ENCODE results near the gene FMN1. TPM values are rescaled to one million over a fixed set of nuclear protein-coding genes. Genes with fewer than 3 reads are reported as not detected.

Gene FMN1
- polyA plus RNA-seq, 2 of the 4 experiments (the other 2 are of a cell fraction), result 0.53 to 2.2 TPM

DNA sequence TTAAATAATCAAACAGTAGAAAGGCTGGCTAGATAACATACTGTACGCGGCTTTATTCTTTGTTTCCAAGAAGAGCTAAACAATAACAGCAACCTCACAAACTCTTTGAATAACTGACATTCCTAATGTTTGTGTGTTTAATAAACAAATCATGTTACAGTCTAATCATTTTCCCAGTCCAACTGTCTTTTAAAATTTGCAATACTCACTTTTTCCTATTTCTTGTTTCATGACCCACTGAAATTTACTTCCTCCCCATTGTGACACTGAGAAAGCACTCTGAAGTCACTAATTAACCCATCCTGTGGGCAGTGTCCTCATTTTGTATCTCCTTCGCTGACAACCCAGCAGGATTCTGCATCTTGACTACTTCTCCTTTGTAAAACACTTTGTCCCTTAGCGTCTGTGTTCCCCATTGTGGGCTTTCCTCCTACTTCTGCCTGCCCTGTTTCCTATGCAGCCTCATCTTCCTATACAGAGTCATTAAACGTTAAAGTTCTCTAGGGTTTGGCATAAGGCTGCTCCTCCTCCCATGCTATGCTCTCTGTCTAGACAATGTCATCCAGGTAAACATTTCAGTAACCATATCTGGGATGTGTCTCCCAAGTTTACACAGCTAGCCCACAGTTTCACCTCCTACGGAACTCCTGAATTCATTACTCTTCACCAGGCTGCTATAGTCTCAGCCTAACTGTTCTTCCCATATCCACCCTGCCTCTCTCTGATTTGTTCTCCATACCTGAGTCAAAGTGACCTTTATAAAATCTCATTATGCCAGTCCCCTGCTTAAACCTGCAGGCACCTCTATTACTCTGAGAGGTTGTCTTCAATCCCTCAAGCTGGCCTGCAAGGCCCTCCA is 327.8 kb downstream of the FMN1 start (continued):
- no peak for TF ChIP-seq MYC (IDR thresholded peaks at IDR 0.05; ENCODE audit: borderline replicate concordance, low read length)
- TF ChIP-seq GATA3 (IDR thresholded peaks at IDR 0.05; ENCODE audit: borderline replicate concordance), result no peak
- TF ChIP-seq HOXB13 (CRISPR knock-in tag; IDR thresholded peaks at IDR 0.05; ENCODE audit: low read depth), result no peak
- TF ChIP-seq HOXA7 (CRISPR knock-in tag; IDR thresholded peaks at IDR 0.05), result peak; percentile 81; the same call in 1 of the 2 replicates
- no peak for TF ChIP-seq ESRRA (IDR thresholded peaks at IDR 0.05; ENCODE audit: borderline replicate concordance, low read length)

DNA sequence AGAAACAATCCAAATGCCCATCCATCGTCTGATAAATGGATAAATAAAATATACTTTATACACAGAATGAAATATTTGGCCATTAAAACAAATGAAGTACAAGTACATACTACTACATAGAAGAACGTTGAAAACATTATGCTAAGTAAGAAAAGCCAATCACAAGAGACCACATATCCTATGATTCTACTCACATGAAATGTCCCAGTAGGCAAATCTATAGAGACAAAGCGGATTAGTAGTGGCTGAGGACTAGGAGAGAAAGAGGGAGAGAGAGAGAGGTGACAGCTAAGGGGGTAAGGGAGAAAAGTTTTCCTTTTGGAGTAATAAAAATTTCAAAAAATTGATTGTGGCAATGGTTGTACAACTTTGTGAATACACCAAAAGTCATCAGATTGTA is 329.7 kb downstream of the FMN1 start:
- no peak for DNase-seq (ENCODE audit: low read depth in 1 of 2, low spot score in 1 of 2)
- H3K9me3 ChIP-seq, result no peaks in the 10 kb centered on the region
- no peak overlapping the region for H3K4me3 ChIP-seq
- WGBS (ENCODE audit: missing lambda C conversion rate), result 76% methylated on average over 3 of the region's 3 CpGs
- H3K27ac ChIP-seq, result peak overlapping the region; percentile 56 to 89; a peak in 5 of 6 replicates
- FAIRE-seq, result no peak
- H3K4me2 ChIP-seq, result no peak overlapping the region; the same call in 2 of the 3 replicates
- ChIA-PET CTCF (interaction anchor here (1.0 to 2.3 kb wide), 7 partner anchors 8 to 268 kb away, joined by 3 to 7 read pairs (median 5); no protein-coding TSS in a partner anchor), POLR2A (no interaction called here)
- H3K4me1 ChIP-seq, result peaks cover 45% of the 10 kb centered on the region
- ATAC-seq, result no peak
- TF ChIP-seq HOXB13 (CRISPR knock-in tag; IDR thresholded peaks at IDR 0.05; ENCODE audit: low read depth), result no peak
- TF ChIP-seq NPAS2 (CRISPR knock-in tag; IDR thresholded peaks at IDR 0.05; ENCODE audit: borderline replicate concordance), result no peak
- TF ChIP-seq KDM5A (IDR thresholded peaks at IDR 0.05), result no peak
- no peak for TF ChIP-seq EHF (CRISPR knock-in tag; IDR thresholded peaks at IDR 0.05)
- TF ChIP-seq POLR2A (IDR thresholded peaks at IDR 0.05; ENCODE audit: low read length), result no peak
- no peak for TF ChIP-seq CEBPB (IDR thresholded peaks at IDR 0.05)
- TF ChIP-seq FOXS1 (CRISPR knock-in tag; IDR thresholded peaks at IDR 0.05), result no peak
- no peak for TF ChIP-seq JUN (IDR thresholded peaks at IDR 0.05)
- no peak for TF ChIP-seq NFE2L2 (conservative IDR thresholded peaks at IDR 0.05; ENCODE audit: low read length)
- no peak for TF ChIP-seq FOSB (CRISPR knock-in tag; IDR thresholded peaks at IDR 0.05)
- TF ChIP-seq, protein P1, sequence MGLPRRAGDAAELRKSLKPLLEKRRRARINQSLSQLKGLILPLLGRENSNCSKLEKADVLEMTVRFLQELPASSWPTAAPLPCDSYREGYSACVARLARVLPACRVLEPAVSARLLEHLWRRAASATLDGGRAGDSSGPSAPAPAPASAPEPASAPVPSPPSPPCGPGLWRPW (IDR thresholded peaks at IDR 0.05), result no peak
- no peak for TF ChIP-seq BHLHE40 (IDR thresholded peaks at IDR 0.05; ENCODE audit: low read depth, low read length)
- no peak for TF ChIP-seq REST (IDR thresholded peaks at IDR 0.05)
- TF ChIP-seq PHF8 (IDR thresholded peaks at IDR 0.05; ENCODE audit: borderline replicate concordance, low read depth), result no peak
- TF ChIP-seq E2F6 (IDR thresholded peaks at IDR 0.05; ENCODE audit: borderline replicate concordance, low read depth), result no peak

- peaks cover 45% of the 10 kb centered on the region for H3K4me1 ChIP-seq
- 26% methylated on average over 1 of the region's 1 CpG for WGBS (ENCODE audit: missing lambda C conversion rate)
- ATAC-seq (no peak), FAIRE-seq (no peak), DNase-seq (ENCODE audit: low read depth in 1 of 2, low spot score in 1 of 2) (peak in 1 of 2 experiments; percentile 54)
- H3K27ac ChIP-seq, result peak overlapping the region; percentile 55 to 89
- POLR2A ChIA-PET, result interaction anchor here (1.2 kb wide), 1 partner anchor 14 kb away, joined by 3 read pairs; no protein-coding TSS in a partner anchor
- no peaks in the 10 kb centered on the region for H3K9me3 ChIP-seq
- TF ChIP-seq NPAS2 (CRISPR knock-in tag; IDR thresholded peaks at IDR 0.05; ENCODE audit: borderline replicate concordance) (no peak), SMC3 (IDR thresholded peaks at IDR 0.05) (no peak)
- CTCF ChIA-PET, result interaction anchor here (0.8 to 2.0 kb wide), 4 partner anchors 9 to 269 kb away, joined by 3 to 6 read pairs (median 4); no protein-coding TSS in a partner anchor
- H3K4me3 ChIP-seq, result no peak overlapping the region
- H3K4me2 ChIP-seq, result peak overlapping the region; percentile 43
Measured at GRCh38 chr15:32864051-32864450, 330.5 kb downstream of the FMN1 start.

Measured in A549 (cell line).